Measurements from ENCODE around the gene GALNT12. TPM values are rescaled to one million over a fixed set of nuclear protein-coding genes. Genes with fewer than 3 reads are reported as not detected.

GALNT12 gene
- polyA plus RNA-seq (2013): 10.6 TPM

- 16% methylated on average over 33 of the region's 51 CpGs for WGBS (ENCODE audit: insufficient coverage)
- no peaks in the 10 kb centered on the region for H3K9me3 ChIP-seq (ENCODE audit: control extremely low read depth in 1 of 5, control insufficient read depth in 4 of 5, insufficient read depth in 2 of 5, low read depth in 1 of 5, low read length in 4 of 5)
- H3K36me3 ChIP-seq (ENCODE audit: control insufficient read depth in 4 of 4, insufficient read depth in 4 of 4, low read length in 3 of 4): no peaks in the 10 kb centered on the region
- ChIA-PET POLR2A (interaction anchor here (0.6 kb wide), 2 partner anchors 48 to 574 kb away, joined by 3 to 5 read pairs; no protein-coding TSS in a partner anchor), CTCF (interaction anchor here (0.7 to 2.3 kb wide), 7 partner anchors 10 to 190 kb away, joined by 3 to 10 read pairs (median 5); no protein-coding TSS in a partner anchor)
- H3K4me3 ChIP-seq (ENCODE audit: control insufficient read depth in 1 of 7, extremely low read depth in 1 of 7, insufficient read depth in 4 of 7, low read depth in 2 of 7, low read length in 6 of 7): peak within 1 kb of the TSS; percentile 48 to 87 (median 73)
- H3K27me3 ChIP-seq (replicated peaks in 2 of 5; ENCODE audit: control insufficient read depth in 4 of 5, insufficient read depth in 5 of 5, low read length in 4 of 5): peaks cover 0 to 5% (median 0%) of the 10 kb centered on the region in 5 experiments
- peaks cover 0 to 24% (median 15%) of the 10 kb centered on the region in 4 experiments for H3K4me1 ChIP-seq (ENCODE audit: control extremely low read depth in 1 of 4, control insufficient read depth in 4 of 4, insufficient read depth in 4 of 4, low read length in 3 of 4)
- peak in 2 of 3 donors; percentile 63 to 73 for DNase-seq
- peak within 1 kb of the TSS in 1 of 2 experiments; percentile 25 for H3K27ac ChIP-seq (ENCODE audit: insufficient read depth in 1 of 2, low read depth in 1 of 2, low read length in 2 of 2, poor library complexity in 1 of 2, severe bottlenecking in 2 of 2)
Observed at GRCh38 chr9:98807070-98807813, at the start of gene GALNT12. Gene GALNT12, plus strand, starts transcription at chr9:98807670. Its CDS starts 29 bp downstream, at chr9:98807699.

DNA sequence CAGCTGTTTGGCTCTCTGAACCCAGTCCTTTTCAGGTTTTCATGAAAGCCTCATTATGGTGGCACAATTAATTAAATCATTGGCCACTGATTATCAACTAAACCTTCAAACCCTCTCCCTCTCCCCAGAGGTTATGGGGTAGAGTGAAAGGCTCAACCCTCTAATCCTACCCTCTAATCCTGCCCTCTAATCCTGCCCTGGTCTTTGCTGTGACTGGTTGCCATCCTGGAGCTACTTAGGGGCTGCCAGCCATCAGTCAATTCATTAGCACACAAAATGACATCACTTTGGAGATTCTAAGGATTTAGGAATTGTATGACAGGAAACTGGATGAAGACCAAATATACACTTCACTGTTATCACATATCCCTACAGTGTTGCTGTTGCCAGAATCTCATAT, 47.2 kb upstream of the GALNT12 start:
- H3K36me3 ChIP-seq (ENCODE audit: control insufficient read depth in 4 of 4, insufficient read depth in 4 of 4, low read length in 3 of 4): peaks cover 3 to 40% (median 9%) of the 10 kb centered on the region in 4 experiments
- ChIA-PET POLR2A (no interaction called here), CTCF (interaction anchor here (0.6 to 2.4 kb wide), 2 partner anchors 16 to 379 kb away, joined by 4 to 16 read pairs; no protein-coding TSS in a partner anchor)
- DNase-seq: no peak
- no peaks in the 10 kb centered on the region for H3K27me3 ChIP-seq (replicated peaks in 2 of 5; ENCODE audit: control insufficient read depth in 4 of 5, insufficient read depth in 5 of 5, low read length in 4 of 5)
- H3K27ac ChIP-seq (ENCODE audit: insufficient read depth in 1 of 2, low read depth in 1 of 2, low read length in 2 of 2, poor library complexity in 1 of 2, severe bottlenecking in 2 of 2): no peak overlapping the region
- H3K4me3 ChIP-seq (ENCODE audit: control insufficient read depth in 1 of 7, extremely low read depth in 1 of 7, insufficient read depth in 4 of 7, low read depth in 2 of 7, low read length in 6 of 7): no peak overlapping the region
- H3K4me1 ChIP-seq (ENCODE audit: control extremely low read depth in 1 of 4, control insufficient read depth in 4 of 4, insufficient read depth in 4 of 4, low read length in 3 of 4): no peaks in the 10 kb centered on the region
- peaks cover 0 to 20% (median 0%) of the 10 kb centered on the region in 5 experiments for H3K9me3 ChIP-seq (ENCODE audit: control extremely low read depth in 1 of 5, control insufficient read depth in 4 of 5, insufficient read depth in 2 of 5, low read depth in 1 of 5, low read length in 4 of 5)

DNA sequence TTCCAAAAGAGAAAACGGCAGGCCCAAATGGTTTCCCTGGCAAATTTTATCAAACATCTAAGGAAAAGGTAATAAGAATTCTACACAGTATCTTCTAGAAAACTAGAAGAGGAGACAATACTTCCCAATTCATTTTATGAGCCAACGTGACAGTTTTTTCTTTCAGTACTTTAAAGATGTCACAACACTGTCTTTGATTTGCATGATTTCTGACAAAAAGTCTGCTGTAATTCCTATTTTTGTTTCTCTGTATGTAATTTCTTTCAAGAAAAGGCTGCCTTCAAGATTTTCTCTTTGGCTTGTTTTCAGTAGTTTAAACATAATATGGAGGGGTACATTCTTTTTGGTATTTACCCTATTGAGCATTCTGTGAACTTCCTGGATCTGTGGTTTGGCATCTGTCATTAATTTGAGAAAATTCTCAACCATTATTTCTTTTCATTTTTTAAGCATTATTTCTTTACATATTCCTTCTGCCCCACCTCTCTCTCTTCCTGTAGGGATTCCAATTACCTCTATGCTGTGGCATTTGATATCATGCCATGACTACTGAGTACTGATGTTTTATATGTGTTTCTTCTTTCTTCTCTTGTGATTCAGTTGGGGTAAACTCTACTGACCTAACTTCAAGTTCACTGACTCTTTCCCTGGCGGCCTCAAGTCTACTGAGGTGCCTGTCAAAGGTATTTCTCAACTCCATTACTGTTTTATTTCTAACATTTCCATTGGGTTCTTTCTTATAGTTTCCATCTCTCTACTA, 43.3 kb upstream of the GALNT12 start:
- ChIA-PET CTCF (no interaction called here), POLR2A (no interaction called here)
- Histone ChIP-seq H3K27me3 (replicated peaks in 2 of 5; ENCODE audit: control insufficient read depth in 4 of 5, insufficient read depth in 5 of 5, low read length in 4 of 5) (no peaks in the 10 kb centered on the region), H3K4me3 (ENCODE audit: control insufficient read depth in 1 of 7, extremely low read depth in 1 of 7, insufficient read depth in 4 of 7, low read depth in 2 of 7, low read length in 6 of 7) (no peak overlapping the region), H3K27ac (ENCODE audit: insufficient read depth in 1 of 2, low read depth in 1 of 2, low read length in 2 of 2, poor library complexity in 1 of 2, severe bottlenecking in 2 of 2) (no peak overlapping the region), H3K36me3 (ENCODE audit: control insufficient read depth in 4 of 4, insufficient read depth in 4 of 4, low read length in 3 of 4) (peaks cover 7 to 43% (median 16%) of the 10 kb centered on the region in 4 experiments), H3K4me1 (ENCODE audit: control extremely low read depth in 1 of 4, control insufficient read depth in 4 of 4, insufficient read depth in 4 of 4, low read length in 3 of 4) (no peaks in the 10 kb centered on the region), H3K9me3 (ENCODE audit: control extremely low read depth in 1 of 5, control insufficient read depth in 4 of 5, insufficient read depth in 2 of 5, low read depth in 1 of 5, low read length in 4 of 5) (peaks cover 0 to 15% (median 0%) of the 10 kb centered on the region in 5 experiments)
- 100% methylated on average over 1 of the region's 3 CpGs for WGBS (ENCODE audit: insufficient coverage)
- no peak for DNase-seq

DNA sequence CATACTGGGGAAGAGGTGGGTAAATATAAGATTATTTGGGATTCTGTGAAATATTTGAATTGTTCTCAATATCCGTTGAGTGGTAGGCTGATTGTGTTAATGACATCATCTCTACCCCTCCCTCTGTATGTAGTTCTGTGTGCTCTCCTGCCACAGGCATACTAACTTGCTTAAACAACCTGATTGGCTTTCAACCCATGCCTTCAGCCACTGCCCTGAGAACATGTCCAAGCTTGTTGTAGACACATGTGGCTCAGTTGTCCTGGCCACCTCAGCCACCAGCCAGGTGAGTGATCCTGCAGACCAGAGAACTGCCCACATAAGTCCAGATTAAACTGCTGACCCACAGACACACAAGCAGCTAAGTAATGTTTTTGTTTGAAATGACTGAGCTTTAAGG, 42.2 kb upstream of the GALNT12 start:
- no peak for DNase-seq
- H3K36me3 ChIP-seq (ENCODE audit: control insufficient read depth in 4 of 4, insufficient read depth in 4 of 4, low read length in 3 of 4): peaks cover 2 to 44% (median 19%) of the 10 kb centered on the region in 4 experiments
- H3K9me3 ChIP-seq (ENCODE audit: control extremely low read depth in 1 of 5, control insufficient read depth in 4 of 5, insufficient read depth in 2 of 5, low read depth in 1 of 5, low read length in 4 of 5): peaks cover 0 to 13% (median 0%) of the 10 kb centered on the region in 5 experiments
- H3K4me3 ChIP-seq (ENCODE audit: control insufficient read depth in 1 of 7, extremely low read depth in 1 of 7, insufficient read depth in 4 of 7, low read depth in 2 of 7, low read length in 6 of 7): no peak overlapping the region
- CTCF ChIA-PET: interaction anchor here (1.0 to 1.7 kb wide), 4 partner anchors 9 to 449 kb away, joined by 4 to 5 read pairs (median 4); no protein-coding TSS in a partner anchor
- no peak overlapping the region for H3K27ac ChIP-seq (ENCODE audit: insufficient read depth in 1 of 2, low read depth in 1 of 2, low read length in 2 of 2, poor library complexity in 1 of 2, severe bottlenecking in 2 of 2)
- H3K4me1 ChIP-seq (ENCODE audit: control extremely low read depth in 1 of 4, control insufficient read depth in 4 of 4, insufficient read depth in 4 of 4, low read length in 3 of 4): no peaks in the 10 kb centered on the region
- H3K27me3 ChIP-seq (replicated peaks in 2 of 5; ENCODE audit: control insufficient read depth in 4 of 5, insufficient read depth in 5 of 5, low read length in 4 of 5): no peaks in the 10 kb centered on the region
- no CpG with 5 or more reads among the region's 1 CpG for WGBS (ENCODE audit: insufficient coverage)
- POLR2A ChIA-PET: interaction anchor here (0.6 kb wide), 1 partner anchor 109 kb away, joined by 3 read pairs; no protein-coding TSS in a partner anchor

GRCh38 chr9:98766586-98766985, 40.9 kb upstream of the GALNT12 start:
- Histone ChIP-seq H3K36me3 (ENCODE audit: control insufficient read depth in 4 of 4, insufficient read depth in 4 of 4, low read length in 3 of 4) (peaks cover 2 to 55% (median 26%) of the 10 kb centered on the region in 4 experiments), H3K9me3 (ENCODE audit: control extremely low read depth in 1 of 5, control insufficient read depth in 4 of 5, insufficient read depth in 2 of 5, low read depth in 1 of 5, low read length in 4 of 5) (peaks cover 0 to 13% (median 0%) of the 10 kb centered on the region in 5 experiments), H3K4me1 (ENCODE audit: control extremely low read depth in 1 of 4, control insufficient read depth in 4 of 4, insufficient read depth in 4 of 4, low read length in 3 of 4) (no peaks in the 10 kb centered on the region), H3K4me3 (ENCODE audit: control insufficient read depth in 1 of 7, extremely low read depth in 1 of 7, insufficient read depth in 4 of 7, low read depth in 2 of 7, low read length in 6 of 7) (no peak overlapping the region), H3K27ac (ENCODE audit: insufficient read depth in 1 of 2, low read depth in 1 of 2, low read length in 2 of 2, poor library complexity in 1 of 2, severe bottlenecking in 2 of 2) (no peak overlapping the region), H3K27me3 (replicated peaks in 2 of 5; ENCODE audit: control insufficient read depth in 4 of 5, insufficient read depth in 5 of 5, low read length in 4 of 5) (no peaks in the 10 kb centered on the region)
- no CpG with 5 or more reads among the region's 2 CpGs for WGBS (ENCODE audit: insufficient coverage)
- POLR2A ChIA-PET: no interaction called here
- DNase-seq: no peak
- CTCF ChIA-PET: interaction anchor here (1.1 to 1.7 kb wide), 3 partner anchors 7 to 18 kb away, joined by 3 to 5 read pairs (median 4); no protein-coding TSS in a partner anchor

- DNase-seq: no peak
- CTCF ChIA-PET: interaction anchor here (1.0 to 1.1 kb wide), 2 partner anchors 19 to 451 kb away, joined by 3 read pairs; no protein-coding TSS in a partner anchor
- H3K36me3 ChIP-seq (ENCODE audit: control insufficient read depth in 4 of 4, insufficient read depth in 4 of 4, low read length in 3 of 4): peaks cover 2 to 61% (median 30%) of the 10 kb centered on the region in 4 experiments
- WGBS (ENCODE audit: insufficient coverage): 100% methylated on average over 1 of the region's 3 CpGs
- POLR2A ChIA-PET: no interaction called here
- no peaks in the 10 kb centered on the region for H3K27me3 ChIP-seq (replicated peaks in 2 of 5; ENCODE audit: control insufficient read depth in 4 of 5, insufficient read depth in 5 of 5, low read length in 4 of 5)
- peaks cover 0 to 13% (median 0%) of the 10 kb centered on the region in 5 experiments for H3K9me3 ChIP-seq (ENCODE audit: control extremely low read depth in 1 of 5, control insufficient read depth in 4 of 5, insufficient read depth in 2 of 5, low read depth in 1 of 5, low read length in 4 of 5)
- no peak overlapping the region for H3K27ac ChIP-seq (ENCODE audit: insufficient read depth in 1 of 2, low read depth in 1 of 2, low read length in 2 of 2, poor library complexity in 1 of 2, severe bottlenecking in 2 of 2)
- H3K4me3 ChIP-seq (ENCODE audit: control insufficient read depth in 1 of 7, extremely low read depth in 1 of 7, insufficient read depth in 4 of 7, low read depth in 2 of 7, low read length in 6 of 7): no peak overlapping the region
- no peaks in the 10 kb centered on the region for H3K4me1 ChIP-seq (ENCODE audit: control extremely low read depth in 1 of 4, control insufficient read depth in 4 of 4, insufficient read depth in 4 of 4, low read length in 3 of 4)
Observed at GRCh38 chr9:98767196-98767595, 40.3 kb upstream of the GALNT12 start.
